ENCODE data around the gene DACH1. TPM values are rescaled to one million over a fixed set of nuclear protein-coding genes. Genes with fewer than 3 reads are reported as not detected.

The DACH1 gene
- total and polyA plus RNA-seq, 2 of the 8 experiments (the other 6 are each of a cell fraction or from before 2014, with no cell fraction given), result 0.12 to 0.67 TPM

DNA sequence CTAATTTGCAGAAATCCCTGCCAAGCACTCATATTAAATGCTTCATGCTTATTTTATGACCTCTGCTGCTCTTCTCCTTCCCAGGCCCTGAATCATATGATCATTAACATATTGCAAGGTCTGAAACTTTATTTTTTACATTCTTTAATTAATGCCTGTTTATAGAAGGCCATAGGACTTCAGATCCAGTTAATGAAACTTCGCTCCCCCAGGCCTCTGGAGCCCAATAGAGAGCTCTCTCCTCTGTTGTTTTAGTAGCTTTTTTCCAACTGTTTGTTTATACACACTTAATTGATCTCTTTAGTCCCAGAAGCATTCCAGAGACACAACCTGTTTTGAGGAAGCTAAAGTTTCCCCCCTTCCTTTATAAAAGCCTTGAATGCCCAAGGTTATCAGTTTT, 68.3 kb downstream of the DACH1 start:
- Histone ChIP-seq H3K36me3 (ENCODE audit: control insufficient read depth in 2 of 4, insufficient read depth in 4 of 4, low read length in 3 of 4) (no peaks in the 10 kb centered on the region), H3K4me1 (replicated peaks in 1 of 4; ENCODE audit: control insufficient read depth in 3 of 4, insufficient read depth in 4 of 4, low read length in 3 of 4) (no peaks in the 10 kb centered on the region), H4K91ac (replicated peaks; ENCODE audit: insufficient read length, low read length) (no peak overlapping the region), H3K23ac (ENCODE audit: insufficient read length) (no peak overlapping the region), H3K4me3 (ENCODE audit: extremely low read depth in 1 of 4, insufficient read depth in 2 of 4, low read depth in 3 of 4, low read length in 4 of 4) (no peak overlapping the region), H3K9ac (replicated peaks in 1 of 4; ENCODE audit: extremely low read depth in 1 of 4, low read depth in 3 of 4, low read length in 3 of 4) (no peak overlapping the region), H2BK5ac (ENCODE audit: low read depth, low read length) (no peak overlapping the region), H3K27me3 (replicated peaks in 1 of 4; ENCODE audit: control insufficient read depth in 3 of 4, extremely low read depth in 1 of 4, insufficient read depth in 3 of 4, low read length in 3 of 4) (no peaks in the 10 kb centered on the region), H4K5ac (ENCODE audit: insufficient read length, low read depth, low read length) (no peak overlapping the region), H3K9me3 (ENCODE audit: insufficient read depth in 2 of 2, low read depth in 1 of 2, low read length in 1 of 2) (no peaks in the 10 kb centered on the region), H3K27ac (ENCODE audit: low read depth, low read length) (no peak overlapping the region), H3K56ac (replicated peaks; ENCODE audit: insufficient read length, low read depth, low read length) (no peak overlapping the region), H3K4ac (replicated peaks; ENCODE audit: insufficient read length, low read depth, low read length) (no peak overlapping the region), H3K18ac (ENCODE audit: extremely low read depth, low read length) (no peak overlapping the region), H3K79me1 (ENCODE audit: low read depth, low read length) (no peaks in the 10 kb centered on the region), H3K79me2 (ENCODE audit: control insufficient read depth in 1 of 2, insufficient read depth in 2 of 2, low read length in 2 of 2) (no peaks in the 10 kb centered on the region), H2BK20ac (ENCODE audit: low read length) (no peak overlapping the region), H4K8ac (ENCODE audit: extremely low read depth, insufficient read depth, low read length) (no peak overlapping the region), H3K4me2 (ENCODE audit: insufficient read depth in 1 of 2, low read depth in 2 of 2, low read length in 2 of 2) (no peak overlapping the region), H4K20me1 (replicated peaks in 1 of 2; ENCODE audit: control insufficient read depth in 1 of 2, insufficient read depth in 2 of 2, low read length in 2 of 2) (no peaks in the 10 kb centered on the region), H2BK15ac (ENCODE audit: low read length) (no peak overlapping the region), H2BK12ac (ENCODE audit: low read depth, low read length) (no peak overlapping the region), H3K23me2 (ENCODE audit: low read depth, low read length) (no peaks in the 10 kb centered on the region), H2AK5ac (ENCODE audit: low read depth, low read length) (no peak overlapping the region), H2BK120ac (replicated peaks; ENCODE audit: low read depth, low read length) (no peak overlapping the region), H2AFZ (ENCODE audit: low read length) (no peak overlapping the region), H3K14ac (ENCODE audit: insufficient read length) (no peak overlapping the region)
- WGBS, 2 experiments (ENCODE audit: extremely low coverage in 1 of 2, insufficient coverage in 1 of 2, insufficient read length in 1 of 2, insufficient replicate concordance in 2 of 2, low coverage in 1 of 2, low lambda C conversion rate in 2 of 2, missing lambda C conversion rate in 1 of 2), result 73% methylated on average over 1 of the region's 1 CpG; no CpG with 5 or more reads in 1 of the 2 experiments
- CTCF ChIA-PET (ENCODE audit: partially characterized antibody), result interaction anchor here (1.2 kb wide), 1 partner anchor 44 kb away, joined by 4 read pairs; no protein-coding TSS in a partner anchor
- DNase-seq (ENCODE audit: low read depth in 1 of 2, low spot score in 2 of 2), result no peak
- no peak for FAIRE-seq
- POLR2A ChIA-PET (ENCODE audit: partially characterized antibody), result no interaction called here
- TF ChIP-seq TCF12 (IDR thresholded peaks at IDR 0.05; ENCODE audit: low read depth, low read length), result no peak
- TF ChIP-seq JUND (IDR thresholded peaks at IDR 0.05; ENCODE audit: low read length), result no peak
- TF ChIP-seq SRF (IDR thresholded peaks at IDR 0.05; ENCODE audit: low read depth, low read length), result no peak
- TF ChIP-seq SUZ12 (IDR thresholded peaks at IDR 0.05; ENCODE audit: low read length), result no peak
- TF ChIP-seq HDAC2 (IDR thresholded peaks at IDR 0.05; ENCODE audit: borderline replicate concordance in 1 of 2, low read depth in 2 of 2, low read length in 2 of 2), result no peak
- no peak for TF ChIP-seq POLR2A (IDR thresholded peaks at IDR 0.05; ENCODE audit: control extremely low read depth in 1 of 2, low read depth in 2 of 2, low read length in 2 of 2)
- no peak for TF ChIP-seq EGR1 (IDR thresholded peaks at IDR 0.05; ENCODE audit: borderline replicate concordance, low read depth, low read length)
- TF ChIP-seq RFX5 (IDR thresholded peaks at IDR 0.05; ENCODE audit: borderline replicate concordance, low read depth, low read length), result no peak
- no peak for TF ChIP-seq CBX8 (IDR thresholded peaks at IDR 0.05; ENCODE audit: borderline replicate concordance, low read depth, low read length)
- TF ChIP-seq CREB1 (IDR thresholded peaks at IDR 0.05), result no peak
- no peak for TF ChIP-seq TAF1 (IDR thresholded peaks at IDR 0.05; ENCODE audit: low read depth, low read length)
- no peak for TF ChIP-seq KDM5A (IDR thresholded peaks at IDR 0.05; ENCODE audit: low read length)
- TF ChIP-seq SIX5 (IDR thresholded peaks at IDR 0.05; ENCODE audit: low read depth, low read length), result no peak
- TF ChIP-seq SAP30 (IDR thresholded peaks at IDR 0.05; ENCODE audit: insufficient read depth, insufficient replicate concordance, low read length), result no peak
- no peak for TF ChIP-seq KDM1A (IDR thresholded peaks at IDR 0.05; ENCODE audit: borderline replicate concordance, low read length)
- no peak for TF ChIP-seq NANOG (IDR thresholded peaks at IDR 0.05; ENCODE audit: insufficient read depth, low read depth, low read length, poor library complexity, severe bottlenecking)

Data from H1 (cell line).